Measurements from ENCODE around the gene KDM4B.

- TF ChIP-seq POLR2A (IDR thresholded peaks at IDR 0.05) (no peak), CTCF (IDR thresholded peaks at IDR 0.05) (no peak), EP300 (IDR thresholded peaks at IDR 0.05) (no peak)
Observed at GRCh38 chr19:5141850-5142724, 173.2 kb downstream of the KDM4B start.
